ENCODE measurements around the gene MIOX.

MIOX gene

DNA sequence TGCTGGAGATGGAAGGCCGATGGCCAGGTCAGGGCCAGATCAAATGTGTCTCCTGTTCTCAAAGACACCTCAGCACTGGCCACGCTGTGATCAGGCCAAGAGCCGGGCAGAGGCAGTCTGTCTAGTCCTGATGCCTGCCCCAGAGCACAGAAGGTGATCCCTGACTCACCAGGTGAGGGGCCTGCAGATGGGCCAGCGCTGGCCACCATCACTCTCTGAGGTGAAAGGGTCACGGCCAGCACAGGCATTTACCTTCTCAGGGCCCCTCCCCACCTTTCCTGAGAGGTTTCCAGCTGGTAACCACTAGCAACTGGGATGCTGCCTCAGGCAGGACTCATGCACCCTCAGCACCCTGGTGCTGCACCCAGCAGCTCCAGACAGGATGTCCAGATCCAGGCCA, 14.7 kb upstream of the MIOX start:
- no peak for DNase-seq

DNA sequence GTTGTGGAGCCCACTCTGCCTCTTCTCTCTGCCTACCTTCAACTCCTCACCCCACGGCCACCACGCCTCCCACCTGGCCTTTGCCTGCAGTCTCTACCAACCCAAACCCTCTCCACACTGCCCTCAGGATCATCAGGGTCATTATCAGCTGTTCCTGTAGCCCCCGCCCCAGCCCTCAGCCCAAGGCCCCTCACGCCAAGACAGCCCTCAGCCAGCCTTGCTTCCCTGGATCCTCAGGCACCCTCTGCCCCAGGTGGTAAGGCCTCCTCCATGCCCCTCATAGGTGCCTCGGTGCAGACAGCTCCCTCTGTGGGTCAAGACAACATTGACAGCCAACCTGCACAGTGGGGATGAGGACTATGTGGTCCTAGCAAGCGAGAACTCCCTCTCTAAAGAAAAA, 13.6 kb upstream of the MIOX start:
- no peak for DNase-seq

DNA sequence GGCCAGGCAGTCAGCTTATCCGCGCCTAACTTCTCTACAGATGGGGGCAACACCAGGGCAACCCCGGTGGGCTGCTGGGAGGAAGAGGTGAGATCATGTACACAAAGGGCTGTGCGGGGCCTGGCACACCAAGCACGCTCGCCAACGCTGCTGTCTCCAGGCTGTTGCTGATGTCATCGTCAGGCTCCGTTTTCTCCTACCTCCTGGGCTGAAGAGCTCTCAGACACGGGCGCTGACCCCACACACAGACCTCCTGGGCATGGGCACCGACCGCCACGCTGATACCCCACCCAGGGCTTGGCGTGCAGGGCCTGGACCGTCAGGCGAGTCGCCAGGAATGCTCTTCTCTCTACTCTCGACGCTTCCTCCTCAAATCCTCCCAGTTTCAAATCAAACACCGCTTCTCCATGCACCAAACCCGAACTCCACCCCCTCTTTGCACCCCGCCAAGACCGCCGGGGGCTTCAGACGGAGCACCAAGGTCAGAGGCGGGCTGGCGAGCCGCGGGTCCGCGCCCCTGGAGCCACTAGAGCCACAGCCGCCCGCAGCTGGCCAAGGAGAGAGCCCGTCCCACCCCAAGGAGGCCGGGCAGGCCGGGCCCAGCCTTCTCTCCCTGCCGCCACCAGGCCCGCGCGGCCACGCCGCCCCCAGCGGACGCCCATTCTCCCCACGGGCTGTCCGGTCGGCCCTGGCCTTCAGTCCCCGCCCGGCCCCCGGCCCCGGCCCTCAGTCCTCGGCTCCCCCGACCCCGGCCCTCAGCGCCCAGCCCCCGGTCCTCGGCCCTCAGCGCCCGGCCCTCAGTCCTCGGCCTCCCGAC, 12.6 kb upstream of the MIOX start:
- peak in 16 of 58 donors; percentile 19 to 44 (median 25) for DNase-seq

DNA sequence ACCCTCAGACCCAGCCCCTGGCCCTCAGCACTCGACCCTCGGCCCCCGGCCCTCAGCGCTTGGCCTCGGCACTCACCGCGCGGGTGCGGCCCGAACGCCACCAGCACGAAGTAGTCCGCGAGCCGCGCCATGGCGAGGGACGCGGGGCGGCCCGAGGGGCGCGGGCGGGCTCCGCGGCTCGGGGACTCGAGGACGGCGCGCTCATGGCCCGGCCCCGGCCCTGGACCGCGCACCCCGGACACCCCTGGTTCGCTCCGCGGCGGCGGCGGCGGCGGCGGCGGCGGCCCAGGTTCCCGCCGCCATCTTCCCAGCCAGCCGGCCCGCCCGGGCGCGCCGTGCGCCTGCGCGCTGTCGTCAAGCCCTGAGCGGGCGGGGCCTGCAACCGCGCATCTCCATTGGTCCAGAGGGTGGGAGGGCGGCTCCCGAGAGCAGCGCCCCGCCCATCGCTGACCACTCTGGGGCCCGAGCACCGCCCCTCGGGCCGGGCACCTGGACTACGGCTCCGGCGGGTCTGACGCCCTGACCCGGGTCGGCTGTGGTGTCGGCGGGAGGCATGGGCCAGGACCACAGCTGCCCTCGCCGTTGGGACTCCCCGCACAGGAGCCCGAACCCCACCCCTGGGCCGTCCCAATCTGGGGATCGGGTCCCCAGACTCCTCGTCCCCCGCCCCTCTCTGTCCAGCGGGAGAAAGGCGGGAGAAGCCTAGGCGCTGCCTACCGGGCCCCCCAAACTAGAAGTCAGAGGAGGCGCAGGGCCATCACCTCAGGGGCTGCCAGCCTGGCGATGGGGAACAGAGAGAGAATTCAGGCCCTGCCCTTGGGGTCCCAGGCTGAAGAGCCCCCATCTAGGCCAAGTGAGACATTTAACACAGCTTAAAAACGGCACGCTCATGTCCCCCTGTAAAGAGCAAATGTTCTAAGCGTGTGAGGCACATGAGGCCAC, 11.7 kb upstream of the MIOX start, which contains the start of gene SBF1:
TSS of gene SBF1 (minus strand) at position 326 of the 942 bp plus-strand sequence. CDS start at position 131, 195 bp downstream.
- peak; percentile 10 to 94 (median 86) for DNase-seq

DNA sequence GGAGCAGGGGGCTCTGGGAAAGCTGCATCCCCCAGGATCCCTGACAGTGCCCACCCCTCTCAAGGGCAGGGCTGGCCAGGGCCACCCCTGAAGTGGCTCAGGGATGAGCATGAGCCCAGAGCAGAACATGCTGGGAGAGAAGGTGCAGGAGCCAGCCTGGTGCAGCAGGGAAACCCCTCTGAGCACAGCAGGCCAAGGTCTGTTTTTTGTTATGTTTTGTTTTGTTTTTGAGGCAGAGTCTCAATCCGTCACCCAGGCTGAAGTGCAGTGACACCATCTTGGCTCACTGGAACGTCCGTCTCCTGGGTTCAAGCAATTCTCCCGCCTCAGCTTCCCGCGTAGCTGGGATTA, 11.0 kb upstream of the MIOX start:
- DNase-seq: no peak

DNA sequence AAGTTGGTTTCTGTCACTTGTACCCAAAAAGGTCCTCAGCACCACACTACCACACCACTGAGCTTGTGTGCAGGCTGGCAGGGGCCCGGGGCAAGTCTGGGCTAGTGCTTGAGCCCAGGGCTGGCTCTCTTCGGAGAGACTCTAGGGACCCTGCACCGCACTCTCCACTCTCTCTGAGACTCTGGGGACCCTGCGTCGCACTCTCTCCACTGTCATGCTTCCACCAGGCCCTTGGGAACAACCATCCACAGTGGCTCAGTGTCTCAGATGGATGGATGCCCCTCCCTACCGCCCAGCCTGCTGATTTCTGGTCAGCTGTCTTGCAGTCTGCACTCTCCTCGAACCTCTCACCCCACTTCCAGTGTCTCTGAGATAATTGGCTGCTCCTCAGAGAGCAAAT, 9.8 kb upstream of the MIOX start:
- no peak for DNase-seq

DNA sequence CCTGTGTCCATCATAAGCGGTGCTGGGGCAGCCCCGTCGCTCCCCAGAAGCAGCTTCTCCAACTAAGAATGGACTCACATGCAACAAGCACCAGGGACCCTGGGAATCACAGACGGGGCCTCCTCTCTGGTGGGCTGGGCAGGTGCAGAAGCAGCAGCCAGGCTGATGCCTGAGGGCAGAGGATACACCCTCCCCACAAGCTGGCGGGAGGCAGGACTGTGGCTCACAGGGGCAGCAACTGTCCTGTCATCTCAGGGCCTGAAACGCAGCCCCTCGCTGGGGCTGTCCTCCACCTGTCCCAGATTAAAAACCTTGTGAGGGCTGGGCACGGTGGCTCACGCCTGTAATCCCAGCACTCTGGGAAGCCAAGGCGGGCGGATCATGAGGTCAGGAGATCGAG, 8.7 kb upstream of the MIOX start:
- DNase-seq: no peak

DNA sequence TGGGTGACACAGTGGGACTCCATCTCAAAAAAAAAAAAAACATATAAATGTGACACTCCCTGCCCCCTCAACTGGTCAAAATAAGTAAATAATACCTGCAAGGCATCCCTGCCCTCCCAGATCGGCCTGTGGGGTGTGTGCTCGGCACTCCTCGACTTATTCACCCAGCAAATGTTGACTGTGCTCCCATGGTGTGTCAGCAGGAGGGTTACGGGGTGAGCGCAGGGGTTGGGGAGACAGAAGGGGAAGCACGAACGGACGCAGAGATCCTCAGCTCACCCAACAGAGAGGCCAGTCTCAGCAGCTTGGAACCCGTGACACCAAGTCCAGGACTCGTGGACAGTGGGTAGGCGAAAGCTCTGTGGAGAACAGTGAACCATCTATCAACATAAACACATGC, 6.9 kb upstream of the MIOX start:
- DNase-seq: no peak

DNA sequence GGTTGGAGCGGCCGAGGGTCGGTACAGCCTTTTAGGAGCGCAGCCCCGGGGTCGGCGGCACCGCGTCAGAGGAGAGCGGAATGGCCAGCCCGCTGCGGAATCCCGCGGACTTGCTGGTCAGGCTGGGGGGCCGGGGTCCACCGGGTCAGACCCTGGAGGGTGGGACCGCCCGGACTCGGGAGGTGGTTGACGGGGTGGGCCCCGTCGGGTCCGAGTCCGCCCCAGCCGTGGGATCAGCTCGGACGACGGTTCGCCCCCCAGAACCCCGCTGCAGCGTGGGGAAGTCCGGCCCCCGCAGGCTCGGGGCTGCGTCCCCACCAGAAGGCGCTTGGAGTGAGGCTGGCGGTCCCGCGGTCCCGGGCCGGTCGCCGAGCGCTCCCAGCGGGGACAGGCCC, 5.6 kb upstream of the MIOX start:
- no peak for DNase-seq

DNA sequence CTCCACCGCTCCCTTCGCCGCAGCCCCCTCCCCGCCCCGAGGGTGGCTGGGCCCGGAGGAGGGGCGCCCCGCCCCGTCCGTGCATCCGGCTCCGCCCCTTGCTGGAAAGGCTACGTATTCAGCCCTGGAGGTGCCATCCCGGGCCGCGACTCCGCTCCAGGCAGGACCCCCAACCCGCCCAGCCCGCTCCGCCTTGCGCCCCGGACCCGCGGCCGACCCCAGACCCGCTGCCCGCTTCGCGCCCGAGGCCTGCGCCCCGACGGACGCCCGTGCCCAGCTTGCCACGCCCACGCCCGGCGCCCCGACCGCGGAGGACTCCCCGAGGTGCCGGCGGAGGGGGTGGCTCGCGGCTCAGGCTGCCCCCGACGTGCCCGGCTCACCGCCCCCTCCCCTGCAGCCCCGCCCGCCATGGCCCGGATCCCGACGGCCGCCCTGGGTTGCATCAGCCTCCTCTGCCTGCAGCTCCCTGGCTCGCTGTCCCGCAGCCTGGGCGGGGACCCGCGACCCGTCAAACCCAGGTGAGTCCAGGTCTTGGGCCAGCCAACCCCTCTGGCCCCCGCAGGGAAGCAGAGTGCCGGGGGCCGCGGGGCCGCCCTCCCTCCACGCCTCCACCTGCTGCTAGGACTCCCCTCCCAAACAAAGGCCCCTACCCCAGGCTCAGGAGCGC, 5.1 kb upstream of the MIOX start, which contains the start of gene ADM2:
TSS of gene ADM2 (plus strand) at position 104 of the 667 bp plus-strand sequence. CDS start at position 409, 305 bp downstream.
- DNase-seq: no peak

DNA sequence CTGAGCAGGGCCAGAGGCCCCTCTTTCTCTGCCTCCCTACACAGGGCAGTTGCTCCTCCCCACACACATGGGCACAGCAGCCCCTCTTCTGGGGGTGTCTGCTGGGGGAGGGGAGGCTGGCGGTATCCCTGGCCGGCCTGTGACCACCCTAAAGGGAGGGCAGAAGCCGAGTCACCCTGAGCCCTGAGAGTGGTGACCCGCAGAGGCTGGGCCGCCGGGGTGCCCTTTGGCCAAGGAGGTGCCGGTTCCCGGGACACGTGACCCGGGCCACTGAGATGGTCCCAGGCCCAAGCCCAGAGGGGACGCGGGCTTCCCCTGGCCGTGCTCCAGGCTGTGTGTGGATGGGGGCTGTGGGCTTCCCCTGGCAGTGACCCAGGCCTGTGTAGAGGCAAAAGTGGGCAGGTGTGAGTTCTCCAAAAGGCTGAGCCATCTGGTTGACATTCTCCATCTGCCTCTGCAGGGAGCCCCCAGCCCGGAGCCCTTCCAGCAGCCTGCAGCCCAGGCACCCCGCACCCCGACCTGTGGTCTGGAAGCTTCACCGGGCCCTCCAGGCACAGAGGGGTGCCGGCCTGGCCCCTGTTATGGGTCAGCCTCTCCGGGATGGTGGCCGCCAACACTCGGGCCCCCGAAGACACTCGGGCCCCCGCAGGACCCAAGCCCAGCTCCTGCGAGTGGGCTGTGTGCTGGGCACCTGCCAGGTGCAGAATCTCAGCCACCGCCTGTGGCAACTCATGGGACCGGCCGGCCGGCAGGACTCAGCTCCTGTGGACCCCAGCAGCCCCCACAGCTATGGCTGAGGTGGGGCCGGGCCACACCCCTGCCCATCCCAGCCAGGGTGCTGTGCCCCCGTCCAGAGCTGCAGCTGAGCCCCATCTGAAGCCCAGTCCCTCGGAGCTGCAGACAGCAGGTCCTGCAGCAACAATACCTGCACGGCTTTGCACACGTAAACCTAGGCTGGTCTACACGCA, 4.3 kb upstream of the MIOX start:
- DNase-seq: no peak

DNA sequence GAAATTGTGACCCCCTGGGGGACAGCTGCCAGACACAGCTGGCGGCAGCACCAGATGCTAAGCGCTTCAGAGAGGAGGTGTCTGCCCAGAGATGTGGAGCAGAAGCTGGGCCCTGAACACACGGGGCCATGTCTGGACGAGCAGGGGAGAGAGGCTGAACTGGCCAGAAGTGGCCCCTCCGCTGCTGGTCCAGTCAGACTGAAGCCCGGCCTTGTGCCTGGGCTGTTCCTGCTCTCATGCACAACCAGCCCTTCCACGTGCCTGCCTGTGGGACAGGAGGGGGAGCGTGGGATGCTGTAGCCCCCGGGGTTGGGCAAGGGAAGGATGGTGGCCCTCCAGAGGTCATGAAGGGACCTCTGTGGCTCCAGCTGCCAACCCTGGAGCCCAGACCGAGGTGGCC, 3.6 kb upstream of the MIOX start:
- no peak for DNase-seq

DNA sequence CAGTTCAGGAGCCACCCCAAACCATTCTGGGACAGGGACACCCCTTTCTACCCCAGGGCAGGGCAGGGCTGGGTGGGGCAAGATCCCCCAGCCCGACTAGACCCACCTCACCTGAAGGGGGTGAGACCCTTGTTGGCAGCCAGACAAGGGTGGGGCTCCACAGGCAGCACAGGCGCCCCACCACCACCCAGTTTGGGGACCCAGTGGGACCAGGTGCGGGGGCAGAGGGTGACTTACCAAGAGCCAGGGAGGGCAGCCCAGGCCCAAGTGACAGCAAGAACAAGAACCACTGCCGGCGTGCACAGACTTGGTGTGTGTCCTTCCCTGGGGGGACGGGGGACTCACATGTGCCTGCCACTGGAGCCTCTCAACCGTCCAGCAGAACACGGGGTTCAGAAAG, 3.1 kb upstream of the MIOX start:
- no peak for DNase-seq

DNA sequence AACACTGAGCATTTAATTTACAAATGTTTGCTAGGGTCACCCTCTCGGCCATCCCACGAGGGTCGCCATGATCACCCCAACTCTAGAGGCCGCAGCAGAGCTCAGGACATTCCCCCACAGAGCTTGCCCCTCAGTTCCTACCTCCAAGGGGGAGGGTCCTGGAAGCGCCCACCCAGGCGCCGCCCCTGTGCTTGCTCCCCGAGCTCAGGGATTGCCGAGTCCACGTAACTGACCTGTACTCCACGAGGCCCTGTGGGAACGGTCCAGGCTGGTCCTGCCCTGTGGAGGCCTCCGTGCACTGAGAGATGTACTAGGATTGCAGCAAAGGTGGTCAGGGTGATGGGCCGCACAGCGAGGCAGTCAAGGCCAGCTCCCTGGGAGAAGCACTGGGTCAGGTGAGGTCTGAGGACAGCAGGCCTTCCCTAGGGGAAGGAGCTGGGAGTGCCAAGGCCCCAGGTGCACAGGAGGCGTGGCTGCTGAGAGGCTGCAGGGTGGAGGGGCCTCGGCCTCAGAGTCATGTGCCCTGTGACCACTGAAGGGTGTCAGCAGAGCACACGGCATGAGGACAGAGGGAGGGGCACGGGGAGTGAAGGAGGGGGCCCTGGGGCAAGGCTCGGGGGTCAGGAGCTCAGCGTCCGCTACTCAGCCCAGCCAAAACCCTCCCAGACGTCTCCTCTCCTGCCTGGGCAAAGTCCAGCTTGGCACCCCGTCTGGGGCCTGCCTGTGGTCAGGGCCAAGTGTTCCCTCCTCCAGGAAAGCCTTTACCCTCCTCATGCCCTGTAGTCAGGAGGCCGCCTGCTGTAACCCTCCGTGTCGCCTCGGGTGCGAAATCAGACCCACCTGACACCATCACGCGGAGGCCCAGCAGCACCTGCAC, 2.4 kb upstream of the MIOX start:
- no peak for DNase-seq

DNA sequence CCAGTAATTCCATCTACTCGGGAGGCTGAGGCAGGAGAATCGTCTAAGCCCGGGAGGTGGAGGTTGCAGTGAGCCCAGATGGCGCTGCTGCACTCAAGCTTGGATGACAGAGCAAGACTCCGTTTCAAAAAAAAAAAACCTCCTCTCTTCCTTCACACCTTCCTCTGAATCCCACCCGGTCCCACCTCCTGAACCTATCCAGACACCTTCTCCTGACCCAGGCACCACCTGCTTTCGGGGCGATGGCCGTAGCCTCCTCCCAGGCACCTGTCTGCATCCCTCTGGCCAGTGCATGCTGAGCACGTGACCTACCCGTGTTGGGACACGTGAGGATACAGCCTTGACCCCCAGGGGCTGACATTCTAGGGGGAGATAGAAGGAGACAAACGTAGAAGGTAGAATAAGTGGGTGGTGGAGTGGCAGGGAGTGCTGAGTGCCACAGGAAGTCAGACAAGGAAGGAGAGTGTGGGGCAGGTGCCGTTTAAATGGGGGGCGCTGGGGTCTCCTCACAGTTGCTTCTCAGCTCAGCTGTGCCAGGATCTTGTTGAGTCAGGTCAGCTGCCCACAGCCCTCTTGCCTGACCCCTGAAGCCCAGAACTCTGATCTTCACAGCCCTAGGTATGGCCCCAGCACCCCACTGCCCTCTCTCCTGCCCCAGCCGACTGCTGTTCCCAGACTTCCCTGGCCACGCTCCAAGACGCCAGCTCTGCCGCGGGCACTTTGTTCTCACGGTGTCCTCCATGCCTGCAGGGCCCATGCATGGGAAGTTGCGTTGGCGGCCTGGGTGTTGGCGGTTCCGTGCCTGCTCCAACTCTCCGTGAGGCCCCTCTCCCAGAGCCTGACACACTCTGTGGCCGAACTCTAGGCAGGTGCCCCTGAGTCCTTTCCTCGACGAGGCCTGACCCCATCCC, 1.2 kb upstream of the MIOX start:
- no peak for DNase-seq

DNA sequence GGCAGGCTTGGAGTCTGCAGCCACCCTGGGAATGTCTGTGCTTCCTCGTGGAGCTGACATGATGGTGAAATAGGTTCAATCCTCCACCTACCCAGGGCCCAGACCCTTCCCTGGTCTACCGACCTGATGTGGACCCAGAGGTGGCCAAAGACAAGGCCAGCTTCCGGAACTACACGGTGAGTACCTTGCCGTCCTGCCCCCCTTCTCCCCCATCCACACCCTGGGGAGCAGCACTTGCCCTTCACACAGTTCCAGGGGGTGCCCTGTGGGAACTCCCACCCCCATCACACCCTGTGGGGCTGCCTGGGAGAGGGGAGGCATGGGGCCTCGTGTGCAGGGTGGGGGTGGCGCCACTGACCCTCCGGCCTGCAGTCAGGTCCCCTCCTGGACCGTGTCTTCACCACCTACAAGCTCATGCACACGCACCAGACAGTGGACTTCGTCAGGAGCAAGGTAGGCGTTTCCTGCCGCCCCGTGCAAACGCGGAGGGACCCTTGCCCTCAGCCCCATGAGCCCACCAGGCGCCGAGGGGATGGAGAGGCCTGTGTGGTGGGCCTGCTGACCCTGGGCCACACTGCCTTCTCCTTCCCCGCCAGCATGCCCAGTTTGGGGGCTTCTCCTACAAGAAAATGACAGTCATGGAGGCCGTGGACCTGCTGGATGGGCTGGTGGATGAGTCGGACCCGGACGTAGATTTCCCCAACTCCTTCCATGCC, 789 bp downstream of the MIOX start:
- DNase-seq: no peak

DNA sequence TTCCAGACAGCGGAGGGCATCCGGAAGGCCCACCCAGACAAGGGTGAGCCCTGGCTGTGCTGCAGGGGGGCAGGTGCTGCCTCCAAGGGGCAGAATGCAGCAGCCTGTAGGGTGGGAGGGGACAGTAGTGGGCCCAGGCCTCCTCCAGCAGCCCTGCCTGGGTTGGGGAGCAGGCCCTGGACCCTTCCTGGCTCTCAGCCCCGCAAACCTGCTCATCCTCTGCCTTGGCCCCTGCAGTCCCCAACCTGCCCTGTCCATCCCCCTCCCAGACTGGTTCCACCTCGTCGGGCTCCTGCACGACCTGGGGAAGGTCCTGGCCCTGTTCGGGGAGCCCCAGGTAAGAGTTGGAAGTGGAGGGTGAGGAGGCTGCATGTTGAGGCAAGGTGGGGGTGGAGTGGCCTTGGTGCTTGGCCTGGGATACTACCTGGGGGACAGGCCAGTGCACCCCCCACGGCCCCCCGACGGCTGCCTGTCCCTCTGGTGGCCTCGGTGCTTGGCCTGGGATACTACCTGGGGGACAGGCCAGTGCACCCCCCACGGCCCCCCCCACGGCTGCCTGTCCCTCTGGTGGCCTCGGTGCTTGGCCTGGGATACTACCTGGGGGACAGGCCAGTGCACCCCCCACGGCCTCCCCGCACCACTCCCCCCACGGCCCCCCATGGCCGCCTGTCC, 1.5 kb downstream of the MIOX start:
- no peak for DNase-seq

All from anterior cingulate cortex (tissue), 58 donors.